ENCODE data around the gene TLX2. TPM values are rescaled to one million over a fixed set of nuclear protein-coding genes. Genes with fewer than 3 reads are reported as not detected.

TLX2 gene
- total and polyA plus RNA-seq, 7 donors = not detected

DNA sequence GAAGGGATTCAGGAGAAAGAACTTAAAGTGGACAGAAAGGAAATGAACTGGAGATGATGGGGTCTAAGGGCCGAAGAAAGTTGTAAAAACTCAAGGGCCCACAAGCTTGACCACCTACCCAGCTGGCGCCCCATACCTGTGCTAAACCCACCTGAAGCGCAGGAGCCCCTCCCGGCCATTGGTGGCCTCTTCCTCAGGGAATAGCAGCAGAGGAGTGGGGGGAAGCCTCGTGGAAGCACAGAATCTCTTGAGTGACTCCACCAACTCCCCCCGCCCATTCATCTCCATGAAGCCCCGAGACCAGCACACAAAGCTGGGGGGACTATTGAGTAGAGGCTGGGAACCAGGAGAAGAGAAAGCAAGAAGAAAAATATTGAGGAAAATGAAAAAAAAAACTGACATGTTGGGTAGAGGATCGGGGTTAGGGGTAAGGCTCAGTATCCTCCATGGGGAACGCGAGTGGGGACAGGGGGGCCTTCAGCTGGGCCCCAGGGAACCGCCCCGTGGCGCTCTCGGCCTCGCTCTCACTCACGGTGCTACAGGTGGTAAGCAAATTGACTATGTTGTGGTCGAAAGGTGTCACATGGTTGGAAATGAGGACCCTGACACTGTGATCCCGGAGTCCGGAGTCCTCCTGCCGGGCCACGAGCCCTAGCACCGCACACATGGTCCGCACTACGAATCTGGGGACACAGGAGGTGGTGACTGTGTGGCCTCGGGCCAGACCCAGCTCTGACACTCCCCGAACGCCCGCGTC is 14.5 kb downstream of the TLX2 start:
- DNase-seq = no peak
- ATAC-seq = peak; percentile 23 to 43 (median 28)
- TF ChIP-seq CTCF (IDR thresholded peaks at IDR 0.05) = no peak
- Histone ChIP-seq H3K27me3 (ENCODE audit: insufficient read depth in 3 of 3, low read length in 2 of 3) (no peaks in the 10 kb centered on the region), H3K4me3 (peak overlapping the region; percentile 85), H3K4me1 (peaks cover 24% of the 10 kb centered on the region), H3K36me3 (ENCODE audit: insufficient read depth in 1 of 2, low read depth in 1 of 2) (peaks cover 13 to 61% of the 10 kb centered on the region in 2 donors), H3K27ac (peak overlapping the region; percentile 93), H3K9me3 (no peaks in the 10 kb centered on the region)
- intact Hi-C loops (cut with DNase I) = loop anchor here (2.0 kb wide), 2 partner anchors 20 to 46 kb away; partner anchors contain the start of genes CCDC142 (in 2 of the 2) and TTC31 (in 2 of the 2)
- 14 to 16% (median 15%) methylated on average over 29 of the region's 29 CpGs for WGBS, 3 donors

GRCh38 chr2:74529357-74530238 is 15.3 kb downstream of the TLX2 start, which contains the start of the genes AUP1 and HTRA2:
AUP1 (minus strand) TSS chr2:74529706; CDS start chr2:74529629, 77 bp downstream.
HTRA2 (plus strand) TSS chr2:74529933; CDS start chr2:74530007, 74 bp downstream.
- DNase-seq (peak; percentile 99), ATAC-seq (peak; percentile 95 to 97 (median 96))
- TF ChIP-seq CTCF (IDR thresholded peaks at IDR 0.05) = no peak
- Histone ChIP-seq H3K27me3 (ENCODE audit: insufficient read depth in 3 of 3, low read length in 2 of 3) (no peaks in the 10 kb centered on the region), H3K4me3 (peak within 1 kb of the TSS; percentile 85), H3K27ac (peak within 1 kb of the TSS; percentile 93), H3K9me3 (no peaks in the 10 kb centered on the region), H3K4me1 (peaks cover 24% of the 10 kb centered on the region), H3K36me3 (ENCODE audit: insufficient read depth in 1 of 2, low read depth in 1 of 2) (peaks cover 13 to 64% of the 10 kb centered on the region in 2 donors)
- intact Hi-C loops (cut with DNase I) = loop anchor here (2.0 to 5.0 kb wide), 4 partner anchors 21 to 1098 kb away; partner anchors contain the start of genes CCDC142 (in 2 of the 2), TTC31 (in 2 of the 2) and INO80B (in 1 of the 2)
- WGBS, 3 donors = 0% methylated on average over 74 to 87 of the region's 87 CpGs

GRCh38 chr2:74530239-74531187 is 16.3 kb downstream of the TLX2 start:
- H3K9me3 ChIP-seq = no peaks in the 10 kb centered on the region
- H3K4me1 ChIP-seq = peaks cover 24% of the 10 kb centered on the region
- H3K4me3 ChIP-seq = peak overlapping the region; percentile 85
- H3K36me3 ChIP-seq (ENCODE audit: insufficient read depth in 1 of 2, low read depth in 1 of 2) = peaks cover 13 to 61% of the 10 kb centered on the region in 2 donors
- peak in 1 of 2 donors; percentile 70 for DNase-seq
- TF ChIP-seq CTCF (IDR thresholded peaks at IDR 0.05) = no peak
- ATAC-seq = peak; percentile 4 to 29 (median 18)
- H3K27me3 ChIP-seq (ENCODE audit: insufficient read depth in 3 of 3, low read length in 2 of 3) = no peaks in the 10 kb centered on the region
- WGBS, 3 donors = 2 to 3% (median 3%) methylated on average over 54 of the region's 54 CpGs
- H3K27ac ChIP-seq = peak overlapping the region; percentile 93
- intact Hi-C loops (cut with DNase I) = loop anchor here in 1 of 2 donors (2.0 to 5.0 kb wide), 2 partner anchors 76 to 1097 kb away; partner anchors contain the start of gene INO80B

DNA sequence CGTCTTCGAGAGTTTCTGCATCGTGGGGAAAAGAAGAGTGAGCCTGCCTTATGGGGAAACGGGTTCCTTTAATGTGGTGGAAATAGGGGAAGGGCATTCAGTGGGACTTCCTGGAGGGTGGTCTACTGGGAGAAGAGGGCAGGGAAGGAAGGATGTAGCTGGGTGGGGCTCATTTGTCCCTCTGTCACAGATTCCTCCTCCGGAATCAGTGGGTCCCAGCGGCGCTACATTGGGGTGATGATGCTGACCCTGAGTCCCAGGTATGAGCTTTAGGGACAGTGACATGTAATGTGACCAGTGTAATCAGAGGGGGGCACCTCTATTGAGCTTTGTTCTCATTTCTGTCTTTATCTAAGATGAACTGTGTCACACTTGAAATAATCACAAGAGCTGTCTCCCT is 17.4 kb downstream of the TLX2 start:
- H3K36me3 ChIP-seq (ENCODE audit: insufficient read depth in 1 of 2, low read depth in 1 of 2) = peaks cover 6 to 50% of the 10 kb centered on the region in 2 donors
- DNase-seq (no peak), ATAC-seq (no peak)
- H3K9me3 ChIP-seq = no peaks in the 10 kb centered on the region
- 82 to 85% (median 83%) methylated on average over 7 of the region's 7 CpGs for WGBS, 3 donors
- intact Hi-C loops (cut with DNase I) = loop anchor here in 1 of 2 donors (2.0 to 5.0 kb wide), 2 partner anchors 77 to 1096 kb away; partner anchors contain the start of gene INO80B
- H3K4me3 ChIP-seq = no peak overlapping the region
- H3K4me1 ChIP-seq = peaks cover 24% of the 10 kb centered on the region
- no peak for TF ChIP-seq CTCF (IDR thresholded peaks at IDR 0.05)
- H3K27ac ChIP-seq = no peak overlapping the region
- no peaks in the 10 kb centered on the region for H3K27me3 ChIP-seq (ENCODE audit: insufficient read depth in 3 of 3, low read length in 2 of 3)

Data from psoas muscle (tissue), 8 donors.